ENCODE data around the gene RHBDF1.

DNA sequence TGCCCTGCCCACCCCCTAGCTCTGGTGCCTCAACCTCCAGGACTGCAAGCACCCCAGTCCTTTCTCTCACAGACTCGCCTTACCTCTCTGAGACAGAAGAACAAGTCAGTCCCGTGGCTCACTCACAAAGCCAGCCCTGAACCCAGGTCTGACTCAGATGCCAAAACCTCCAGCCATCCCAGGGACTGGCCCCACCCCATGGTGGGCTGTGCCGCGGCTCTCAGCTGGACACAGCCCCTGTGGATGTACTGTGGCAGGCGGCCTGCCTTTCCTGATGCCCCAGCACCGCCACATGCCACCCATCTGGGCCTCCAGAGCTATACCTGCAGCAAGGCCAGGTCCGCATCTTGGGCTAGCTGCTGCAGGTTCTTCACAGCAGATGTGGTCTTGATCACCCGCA, 25.4 kb upstream of the RHBDF1 start:
- TF ChIP-seq EP300 (IDR thresholded peaks at IDR 0.05) (no peak), POLR2A (IDR thresholded peaks at IDR 0.05; ENCODE audit: low read depth) (no peak)
- TF ChIP-seq, protein P1, sequence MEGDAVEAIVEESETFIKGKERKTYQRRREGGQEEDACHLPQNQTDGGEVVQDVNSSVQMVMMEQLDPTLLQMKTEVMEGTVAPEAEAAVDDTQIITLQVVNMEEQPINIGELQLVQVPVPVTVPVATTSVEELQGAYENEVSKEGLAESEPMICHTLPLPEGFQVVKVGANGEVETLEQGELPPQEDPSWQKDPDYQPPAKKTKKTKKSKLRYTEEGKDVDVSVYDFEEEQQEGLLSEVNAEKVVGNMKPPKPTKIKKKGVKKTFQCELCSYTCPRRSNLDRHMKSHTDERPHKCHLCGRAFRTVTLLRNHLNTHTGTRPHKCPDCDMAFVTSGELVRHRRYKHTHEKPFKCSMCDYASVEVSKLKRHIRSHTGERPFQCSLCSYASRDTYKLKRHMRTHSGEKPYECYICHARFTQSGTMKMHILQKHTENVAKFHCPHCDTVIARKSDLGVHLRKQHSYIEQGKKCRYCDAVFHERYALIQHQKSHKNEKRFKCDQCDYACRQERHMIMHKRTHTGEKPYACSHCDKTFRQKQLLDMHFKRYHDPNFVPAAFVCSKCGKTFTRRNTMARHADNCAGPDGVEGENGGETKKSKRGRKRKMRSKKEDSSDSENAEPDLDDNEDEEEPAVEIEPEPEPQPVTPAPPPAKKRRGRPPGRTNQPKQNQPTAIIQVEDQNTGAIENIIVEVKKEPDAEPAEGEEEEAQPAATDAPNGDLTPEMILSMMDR (IDR thresholded peaks at IDR 0.05) = no peak

Data from esophagus muscularis mucosa (tissue), 4 donors.